Right lobe of liver (tissue), 6 donors: ENCODE measurements around the gene LPO. TPM values are rescaled to one million over a fixed set of nuclear protein-coding genes. Genes with fewer than 3 reads are reported as not detected.

ENCODE experiments used
- ATAC-seq, 4 donors: fragments of 200-7000 bp; cut with Tn5 transposase; one replicate each; pipeline ENCODE4 v1.9.1; 2020; ENCODE audit warnings: mild to moderate bottlenecking in 4 of 4, moderate library complexity in 4 of 4
- DNase-seq, 3 donors: peaks; one replicate each; pipeline ENCODE4 v3.0.0-alpha.2; 2020
- H3K27ac ChIP-seq, 3 donors: fragments of 200-600 bp; one replicate each; pipeline ENCODE4 v1.8.0; 2022
- H3K27me3 ChIP-seq, 2 donors: fragments of 200-600 bp; one replicate each; pipeline ENCODE4 v1.8.0; 2022
- H3K36me3 ChIP-seq, 4 donors: fragments of 200-600 bp; sonication (generic) in 1 of 4; one replicate each; pipeline versions ENCODE4 v1.5.1 to v1.8.0; 2017 to 2022; ENCODE audit warnings: control low read depth in 1 of 4
- H3K4me1 ChIP-seq, 4 donors: fragments of 200-600 bp; sonication (generic) in 1 of 4; one replicate each; pipeline versions ENCODE4 v1.5.1 to v1.8.0; 2017 to 2022; ENCODE audit warnings: control low read depth in 1 of 4
- H3K4me3 ChIP-seq, 3 donors: fragments of 200-600 bp; one replicate each; pipeline ENCODE4 v1.8.0; 2022
- H3K9me3 ChIP-seq, 4 donors: fragments of 200-600 bp; sonication (generic) in 1 of 4; one replicate each; pipeline versions ENCODE4 v1.5.1 to v1.8.0; 2017 to 2022; ENCODE audit warnings: control low read depth in 1 of 4
- POLR2A ChIP-seq: fragments of 450-650 bp; IDR thresholded peaks from one replicate; pipeline ENCODE4 v1.6.1; 2017; ENCODE audit warnings: antibody characterized with exemption, mild to moderate bottlenecking
- WGBS: methylation state at CpG from one replicate; pipeline ENCODE4 v1.1.6; 2018; ENCODE audit warnings: low coverage, low lambda C conversion rate; ENCODE audit not compliant: insufficient coverage; ENCODE audit errors: missing lambda C conversion rate; 5-methylcytosine and 5-hydroxymethylcytosine counted together
- intact Hi-C, 2 donors: fragments of 100-400 bp; cut with DNase I; formaldehyde crosslinking; loops; one replicate each; pipeline versions ENCODE4 v1.11.2 to v1.14.1; 2022
- total RNA-seq, 6 experiments: library from RNA; depleted of rRNA in 2 of 6; stranded (reverse); fragments of >200 nt in 2 of 6; fragmentation: NEBNext Ultra II Directional in 3 of 6; extraction: Animal tissue kit (Norgen Biotek cat#: 25700) in 3 of 6; gene quantifications; one replicate each; pipeline versions ENCODE4 v1.1.0 to v1.2.4, GENCODE V29; 2016 to 2023
- TF ChIP-seq, protein P1 (sequence below), 4 donors: fragments of 200-600 bp in 3 of 4; fragments of 450-650 bp in 1 of 4; IDR thresholded peaks; one replicate each; pipeline versions ENCODE4 v1.5.1 to v1.8.0; 2016 to 2022; ENCODE audit warnings: antibody characterized with exemption in 4 of 4, mild to moderate bottlenecking in 2 of 4
- donor health status: DM: no; HTN: yes; CAD: no.
- donor health status: DM: no; HTN: no; CAD: no.
- donor health status: DM: no; HTN: no; CAD: no.
- donor health status: DM: no; HTN: yes; CAD: no.
- donor health status: DM: no; HTN: yes; CAD: no.

Gene LPO
- total RNA-seq, 6 experiments from 2014 or later: not detected

- no peaks in the 10 kb centered on the region for H3K36me3 ChIP-seq
- ATAC-seq (no peak), DNase-seq (no peak)
- no peak overlapping the region for H3K4me3 ChIP-seq
- no peaks in the 10 kb centered on the region for H3K9me3 ChIP-seq
- no peak overlapping the region for H3K27ac ChIP-seq
- WGBS: 57% methylated on average over 5 of the region's 5 CpGs
- no peaks in the 10 kb centered on the region for H3K27me3 ChIP-seq
- H3K4me1 ChIP-seq: no peaks in the 10 kb centered on the region
- TF ChIP-seq, protein P1, sequence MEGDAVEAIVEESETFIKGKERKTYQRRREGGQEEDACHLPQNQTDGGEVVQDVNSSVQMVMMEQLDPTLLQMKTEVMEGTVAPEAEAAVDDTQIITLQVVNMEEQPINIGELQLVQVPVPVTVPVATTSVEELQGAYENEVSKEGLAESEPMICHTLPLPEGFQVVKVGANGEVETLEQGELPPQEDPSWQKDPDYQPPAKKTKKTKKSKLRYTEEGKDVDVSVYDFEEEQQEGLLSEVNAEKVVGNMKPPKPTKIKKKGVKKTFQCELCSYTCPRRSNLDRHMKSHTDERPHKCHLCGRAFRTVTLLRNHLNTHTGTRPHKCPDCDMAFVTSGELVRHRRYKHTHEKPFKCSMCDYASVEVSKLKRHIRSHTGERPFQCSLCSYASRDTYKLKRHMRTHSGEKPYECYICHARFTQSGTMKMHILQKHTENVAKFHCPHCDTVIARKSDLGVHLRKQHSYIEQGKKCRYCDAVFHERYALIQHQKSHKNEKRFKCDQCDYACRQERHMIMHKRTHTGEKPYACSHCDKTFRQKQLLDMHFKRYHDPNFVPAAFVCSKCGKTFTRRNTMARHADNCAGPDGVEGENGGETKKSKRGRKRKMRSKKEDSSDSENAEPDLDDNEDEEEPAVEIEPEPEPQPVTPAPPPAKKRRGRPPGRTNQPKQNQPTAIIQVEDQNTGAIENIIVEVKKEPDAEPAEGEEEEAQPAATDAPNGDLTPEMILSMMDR (IDR thresholded peaks at IDR 0.05): no peak
- intact Hi-C loops: no loop called here
Observed at GRCh38 chr17:58291246-58291645, 52.9 kb downstream of the LPO start.

- Histone ChIP-seq H3K36me3 (no peaks in the 10 kb centered on the region), H3K27ac (no peak overlapping the region), H3K4me3 (no peak overlapping the region), H3K9me3 (no peaks in the 10 kb centered on the region), H3K27me3 (no peaks in the 10 kb centered on the region), H3K4me1 (no peaks in the 10 kb centered on the region)
- intact Hi-C loops: no loop called here
- TF ChIP-seq, protein P1 (IDR thresholded peaks at IDR 0.05): no peak
- no peak for TF ChIP-seq POLR2A
- 83% methylated on average over 1 of the region's 1 CpG for WGBS
- no peak for DNase-seq
- no peak for ATAC-seq
Observed at GRCh38 chr17:58294034-58294433, 55.6 kb downstream of the LPO start.

- ATAC-seq (no peak), DNase-seq (no peak)
- TF ChIP-seq POLR2A: no peak
- TF ChIP-seq, protein P1 (IDR thresholded peaks at IDR 0.05): no peak
- Histone ChIP-seq H3K4me1 (no peaks in the 10 kb centered on the region), H3K4me3 (no peak overlapping the region), H3K36me3 (no peaks in the 10 kb centered on the region), H3K27ac (no peak overlapping the region), H3K9me3 (no peaks in the 10 kb centered on the region), H3K27me3 (no peaks in the 10 kb centered on the region)
- 63% methylated on average over 5 of the region's 6 CpGs for WGBS
- intact Hi-C loops: loop anchor here in 1 of 2 donors (5.0 kb wide), 1 partner anchor 147 kb away; no protein-coding TSS in a partner anchor
Observed at GRCh38 chr17:58300336-58300735, 62.0 kb downstream of the LPO start.

- ATAC-seq (no peak), DNase-seq (no peak)
- Histone ChIP-seq H3K9me3 (no peaks in the 10 kb centered on the region), H3K4me3 (no peak overlapping the region), H3K36me3 (no peaks in the 10 kb centered on the region), H3K27ac (no peak overlapping the region), H3K4me1 (no peaks in the 10 kb centered on the region), H3K27me3 (no peaks in the 10 kb centered on the region)
- TF ChIP-seq POLR2A: no peak
- TF ChIP-seq, protein P1 (IDR thresholded peaks at IDR 0.05): no peak
- 93% methylated on average over 3 of the region's 16 CpGs for WGBS
- intact Hi-C loops: loop anchor here in 1 of 2 donors (5.0 kb wide), 1 partner anchor 146 kb away; no protein-coding TSS in a partner anchor
Observed at GRCh38 chr17:58301504-58302150, 63.2 kb downstream of the LPO start.
